ENCODE measurements around the gene ALG11.
"Not testable (repeated sequence)": the region's sequence is repeated elsewhere in the genome, so short reads cannot be mapped to it uniquely, and the experiment has no call there.

Gene ALG11, protein sequence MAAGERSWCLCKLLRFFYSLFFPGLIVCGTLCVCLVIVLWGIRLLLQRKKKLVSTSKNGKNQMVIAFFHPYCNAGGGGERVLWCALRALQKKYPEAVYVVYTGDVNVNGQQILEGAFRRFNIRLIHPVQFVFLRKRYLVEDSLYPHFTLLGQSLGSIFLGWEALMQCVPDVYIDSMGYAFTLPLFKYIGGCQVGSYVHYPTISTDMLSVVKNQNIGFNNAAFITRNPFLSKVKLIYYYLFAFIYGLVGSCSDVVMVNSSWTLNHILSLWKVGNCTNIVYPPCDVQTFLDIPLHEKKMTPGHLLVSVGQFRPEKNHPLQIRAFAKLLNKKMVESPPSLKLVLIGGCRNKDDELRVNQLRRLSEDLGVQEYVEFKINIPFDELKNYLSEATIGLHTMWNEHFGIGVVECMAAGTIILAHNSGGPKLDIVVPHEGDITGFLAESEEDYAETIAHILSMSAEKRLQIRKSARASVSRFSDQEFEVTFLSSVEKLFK

DNA sequence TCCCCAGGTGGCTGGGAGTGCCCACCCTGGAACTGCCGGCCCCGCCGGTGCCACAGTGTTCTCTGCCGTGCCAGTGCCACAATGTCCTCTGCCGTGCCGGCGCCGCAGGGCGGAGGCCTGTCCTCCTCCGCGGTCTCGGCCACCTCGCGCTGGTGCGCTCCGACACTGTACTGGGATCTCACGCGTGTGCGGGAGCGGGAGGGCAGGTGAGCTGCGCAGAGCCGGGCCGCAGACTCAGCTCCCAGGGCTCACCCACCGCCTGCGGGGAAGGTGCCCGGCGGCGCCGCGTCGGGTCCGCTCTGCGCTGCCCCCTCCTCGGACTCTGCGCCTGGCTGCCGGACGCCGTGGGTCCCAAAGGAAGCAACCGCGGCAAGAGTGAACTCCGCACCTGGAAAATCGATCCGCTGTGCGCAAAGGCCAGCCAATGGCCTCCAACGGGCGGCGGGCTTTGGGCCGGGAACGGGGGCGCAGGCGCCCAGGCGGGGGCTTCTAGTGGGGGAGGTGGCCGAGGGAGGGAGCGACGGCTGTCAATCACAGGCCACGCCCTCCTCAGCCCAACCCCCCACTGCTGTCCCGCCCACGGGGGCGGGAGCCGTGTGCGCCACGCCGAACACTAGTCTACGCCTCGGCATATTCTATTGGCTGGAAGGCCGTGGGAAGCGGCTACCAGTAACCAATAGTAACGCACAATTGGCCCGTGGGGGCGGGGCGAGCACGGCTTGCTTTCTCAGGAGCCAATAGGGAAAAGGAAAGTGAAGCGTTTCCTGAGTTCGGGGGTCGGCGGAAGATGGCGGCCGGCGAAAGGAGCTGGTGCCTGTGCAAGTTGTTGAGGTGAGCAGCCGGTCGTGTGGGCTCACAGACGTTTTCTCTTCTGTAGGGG lies at the start of gene ALG11:
ALG11 (plus strand) TSS at position 767 of the 880 bp plus-strand sequence; CDS start at position 788, 21 bp downstream.
- DNase-seq (ENCODE audit: low read depth) = peak; percentile 96

DNA sequence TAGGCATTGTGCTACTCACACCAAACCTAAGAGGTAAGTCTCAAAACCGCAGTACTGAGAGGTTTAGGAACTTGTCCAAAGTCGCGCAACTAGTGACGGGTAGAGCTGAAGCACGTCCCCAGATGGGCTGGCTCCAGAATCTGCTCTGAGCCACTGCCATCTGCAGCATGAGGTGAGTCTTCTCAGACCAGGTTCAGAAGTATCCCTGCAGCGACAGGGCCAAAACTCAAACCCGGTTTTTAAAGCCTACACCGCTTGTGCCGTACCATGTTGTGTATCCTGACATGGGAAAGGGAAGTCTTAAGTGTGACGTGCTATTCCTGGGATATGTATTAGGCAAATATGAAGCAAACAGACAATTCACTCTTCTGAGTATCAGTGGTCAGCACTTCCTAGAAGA lies 46.0 kb upstream of the ALG11 start:
- no peak for DNase-seq (ENCODE audit: low read depth)

DNA sequence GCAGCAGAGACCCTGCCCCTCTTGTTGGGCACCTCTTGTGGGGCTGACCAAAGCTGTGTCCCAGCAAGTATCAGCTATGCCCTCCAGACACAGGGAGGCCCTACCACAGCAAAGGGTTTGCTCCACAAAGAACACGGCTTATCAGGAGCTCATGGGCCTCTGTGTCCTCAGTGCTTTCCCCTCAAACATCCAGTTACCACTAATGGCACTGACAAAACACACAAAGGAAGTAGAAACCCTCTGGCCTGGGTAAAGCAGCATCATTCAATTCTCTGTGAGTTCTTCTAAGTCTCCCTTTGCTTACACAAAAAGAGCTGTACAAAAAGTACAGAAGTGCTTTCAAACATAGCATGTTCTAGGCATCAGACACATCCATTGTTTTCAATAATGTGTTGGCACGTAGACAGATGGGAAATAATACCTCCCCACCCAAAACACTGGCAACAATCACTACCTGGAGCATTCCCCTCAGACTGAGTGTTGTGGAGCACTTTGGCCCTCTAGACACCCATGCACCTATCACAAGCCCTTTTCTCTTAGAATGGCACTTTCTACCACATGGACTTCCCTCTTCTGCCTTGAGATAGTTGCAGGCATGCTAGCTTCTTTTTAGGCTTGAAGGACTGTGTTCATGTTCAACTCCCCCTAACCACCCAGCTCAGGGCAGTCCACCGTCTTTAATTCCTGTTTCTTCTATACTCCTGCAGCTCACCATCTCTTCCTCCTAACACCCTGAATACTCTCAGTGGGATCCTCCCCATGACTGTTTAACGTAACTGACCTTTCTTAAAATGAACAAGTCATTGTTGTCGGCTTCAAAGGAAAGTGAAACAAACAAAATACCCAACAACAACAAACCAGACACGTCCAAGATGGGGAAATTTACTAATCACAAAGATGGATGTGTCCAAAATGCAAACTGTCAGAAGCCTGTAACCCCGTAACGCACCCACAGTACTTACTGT lies 44.4 kb upstream of the ALG11 start:
- DNase-seq (ENCODE audit: low read depth) = no peak

DNA sequence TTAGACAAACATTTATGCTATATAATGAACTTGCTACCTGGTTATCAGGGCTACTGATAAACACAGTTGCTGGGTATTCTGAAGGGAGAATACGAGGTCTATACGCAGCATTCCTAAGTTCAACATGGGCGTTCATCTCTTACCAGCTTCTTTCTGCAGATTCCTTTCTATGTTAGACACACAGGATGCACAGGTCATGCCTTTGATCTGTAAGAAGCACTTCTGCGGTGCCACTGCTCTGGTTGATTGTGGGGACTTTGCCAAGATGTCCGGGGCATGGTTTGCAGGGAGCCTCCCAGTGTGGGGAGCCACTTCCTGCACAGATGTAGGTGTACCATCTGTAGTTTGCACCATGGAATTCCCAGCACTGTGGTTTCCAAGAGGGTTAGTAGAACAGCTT lies 41.8 kb upstream of the ALG11 start:
- no peak for DNase-seq (ENCODE audit: low read depth)

DNA sequence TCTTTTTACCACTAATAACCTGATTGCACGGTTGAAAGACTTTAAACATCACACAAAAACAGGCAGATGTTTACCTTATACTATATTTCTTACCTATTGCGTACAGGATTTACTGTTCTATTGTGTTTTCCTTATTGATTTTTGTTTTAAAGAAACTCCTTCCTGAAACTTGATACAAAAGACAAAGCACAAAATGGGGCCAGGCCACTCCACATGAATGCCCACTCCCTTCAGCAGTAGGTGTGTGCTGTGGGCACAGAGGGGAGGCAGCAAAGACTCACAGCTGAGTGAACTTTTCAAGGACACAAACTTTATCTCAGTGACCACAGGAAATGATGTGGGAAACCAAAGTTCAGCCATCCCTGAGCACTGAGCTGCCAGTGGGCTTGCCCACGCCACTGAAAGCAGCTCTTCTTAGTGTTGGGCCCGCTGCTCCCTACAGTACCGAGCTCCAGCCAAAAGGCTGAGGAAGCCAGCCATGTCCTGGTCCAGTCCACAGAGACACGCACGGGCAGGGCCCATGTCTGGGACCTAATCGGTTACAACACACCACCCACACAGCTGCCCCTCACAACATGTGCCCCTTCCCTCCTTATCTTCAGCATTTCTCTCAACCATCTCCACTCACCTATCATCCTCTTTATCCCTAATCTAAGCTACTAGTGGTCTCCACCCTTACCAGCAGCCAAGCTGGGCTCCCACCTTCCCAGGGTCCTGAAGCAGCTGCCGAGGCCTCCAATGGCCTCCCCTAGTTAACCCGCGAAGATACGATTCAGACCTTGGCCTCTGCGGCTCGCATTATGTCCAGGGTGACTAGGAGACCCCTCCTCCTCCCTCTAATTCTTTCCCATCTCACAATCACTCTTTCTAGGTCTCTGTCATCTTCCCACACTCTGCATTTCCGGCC lies 40.4 kb upstream of the ALG11 start:
- DNase-seq (ENCODE audit: low read depth) = no peak

DNA sequence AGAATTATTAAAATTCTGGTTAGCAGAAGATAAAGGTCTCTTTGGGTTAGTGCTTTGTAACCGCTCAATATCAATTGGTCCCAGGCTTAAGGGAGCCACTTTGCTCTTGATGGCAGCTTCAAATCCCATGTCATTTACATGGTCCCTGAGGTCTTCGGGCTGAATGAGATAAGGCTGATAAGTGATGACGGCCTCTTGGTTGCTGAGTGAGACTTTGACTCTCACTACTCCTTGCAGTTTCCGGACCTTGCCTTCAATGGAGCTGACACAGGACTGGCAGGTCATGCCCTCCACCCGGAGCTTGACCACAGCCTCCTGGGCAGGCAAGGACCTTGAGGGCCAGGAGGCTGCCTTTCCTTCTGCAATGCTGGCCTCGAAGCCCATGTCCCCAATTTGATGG lies 37.7 kb upstream of the ALG11 start:
- no peak for DNase-seq (ENCODE audit: low read depth)

DNA sequence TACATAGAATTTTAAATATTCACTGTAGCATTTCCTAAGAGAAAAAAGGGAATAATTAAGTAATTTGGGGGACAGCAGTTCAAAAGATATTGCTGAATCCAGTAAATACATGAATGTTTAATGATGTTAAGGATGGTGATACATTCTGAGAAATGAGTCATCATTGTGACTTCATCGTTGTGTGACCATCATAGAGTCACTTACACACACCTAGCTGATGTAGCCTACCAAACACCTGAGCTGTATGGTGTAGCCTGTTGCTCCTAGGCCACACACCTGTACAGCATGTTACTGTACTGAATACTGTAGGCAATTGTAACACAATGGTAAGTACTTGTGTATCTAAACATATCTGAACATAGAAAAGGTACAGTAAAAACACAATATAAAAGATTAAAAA lies 35.8 kb upstream of the ALG11 start:
- no peak for DNase-seq (ENCODE audit: low read depth)

DNA sequence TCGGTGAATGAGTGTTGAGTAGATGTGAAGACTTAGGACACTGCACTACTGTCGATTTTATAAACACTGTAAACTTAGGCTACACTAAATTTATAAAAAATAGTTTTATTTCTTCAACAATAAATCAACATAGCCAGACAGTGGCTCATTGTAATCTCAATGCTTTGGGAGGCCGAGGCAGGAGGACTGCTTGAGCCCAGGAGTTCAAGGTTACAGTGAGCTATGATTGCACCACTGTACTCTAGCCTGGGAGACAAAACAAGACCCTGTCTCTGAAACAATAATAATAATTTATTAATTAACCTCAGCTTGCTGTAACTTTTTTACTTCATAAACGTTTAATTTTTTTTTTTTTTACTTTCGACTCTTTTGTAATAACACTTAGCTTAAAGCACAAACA lies 35.3 kb upstream of the ALG11 start:
- no peak for DNase-seq (ENCODE audit: low read depth)

DNA sequence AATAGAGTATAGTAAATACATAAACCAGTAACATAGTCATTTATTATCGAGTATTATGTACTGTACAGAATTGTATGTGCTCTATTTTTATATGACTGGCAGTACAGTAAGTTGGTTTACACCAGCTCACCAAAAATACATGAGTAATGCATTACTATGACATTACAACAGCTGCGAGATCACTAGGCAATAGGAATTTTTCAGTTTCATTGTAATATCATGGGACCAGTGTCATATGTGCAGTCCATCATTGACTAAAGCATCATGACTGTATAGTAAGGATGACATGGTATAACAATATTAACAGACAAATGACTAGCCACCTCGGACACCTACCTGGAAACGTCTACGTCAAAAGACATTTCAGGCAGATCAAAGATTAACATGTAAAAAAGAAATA lies 34.6 kb upstream of the ALG11 start:
- DNase-seq (ENCODE audit: low read depth) = no peak

DNA sequence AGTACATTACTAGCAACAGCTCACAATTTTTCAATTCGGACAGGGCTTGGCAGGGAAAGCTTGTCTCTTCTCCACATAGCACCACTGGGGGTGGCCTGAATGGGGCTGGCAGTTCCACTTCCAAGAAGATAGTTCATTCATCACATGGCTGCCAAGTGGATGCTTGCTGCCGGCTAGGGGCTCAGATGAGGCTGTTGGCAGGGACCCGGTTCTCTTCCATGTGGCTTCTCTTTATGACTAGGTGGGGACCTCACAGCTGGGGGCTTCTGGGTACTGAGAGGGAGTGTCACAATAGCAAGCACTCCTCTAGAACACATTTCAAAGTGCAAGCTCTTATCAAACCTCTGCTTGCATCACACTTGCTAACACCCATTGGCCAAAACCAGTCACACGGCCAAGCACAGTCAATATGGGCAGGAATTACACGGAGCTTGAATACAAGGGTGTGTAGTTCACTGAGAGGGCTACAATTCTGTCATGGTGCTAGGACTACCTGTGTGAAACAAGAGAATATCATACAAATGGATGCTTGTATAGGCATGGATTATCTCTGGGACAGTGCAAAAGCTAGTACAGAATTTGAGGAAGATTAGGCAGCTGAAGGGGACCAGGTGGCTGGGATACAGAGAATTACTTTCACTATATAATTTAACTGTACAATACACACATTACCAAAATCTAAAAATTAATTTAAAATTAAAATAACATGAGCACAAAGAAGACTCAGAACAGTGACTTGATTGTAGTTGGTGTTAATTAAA lies 33.2 kb upstream of the ALG11 start:
- DNase-seq (ENCODE audit: low read depth) = no peak

DNA sequence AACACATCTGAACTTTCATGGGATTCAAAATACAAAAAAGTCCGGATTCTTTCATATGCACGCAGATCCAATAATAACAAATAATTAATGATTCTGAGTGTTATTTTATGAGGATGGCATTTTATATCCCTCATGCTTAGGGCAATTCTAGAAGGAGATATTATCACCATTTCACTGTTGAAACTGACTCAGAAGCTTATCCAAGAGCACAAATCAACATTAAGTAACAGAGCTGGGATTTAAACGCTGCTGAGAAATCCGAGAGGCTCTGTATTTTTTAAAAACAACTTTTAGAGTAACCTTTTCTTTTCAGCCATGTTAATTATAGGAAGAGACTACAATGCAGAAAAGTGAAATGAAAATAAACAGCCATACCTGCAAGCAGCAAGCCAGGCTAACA lies 31.3 kb upstream of the ALG11 start:
- DNase-seq (ENCODE audit: low read depth) = no peak

DNA sequence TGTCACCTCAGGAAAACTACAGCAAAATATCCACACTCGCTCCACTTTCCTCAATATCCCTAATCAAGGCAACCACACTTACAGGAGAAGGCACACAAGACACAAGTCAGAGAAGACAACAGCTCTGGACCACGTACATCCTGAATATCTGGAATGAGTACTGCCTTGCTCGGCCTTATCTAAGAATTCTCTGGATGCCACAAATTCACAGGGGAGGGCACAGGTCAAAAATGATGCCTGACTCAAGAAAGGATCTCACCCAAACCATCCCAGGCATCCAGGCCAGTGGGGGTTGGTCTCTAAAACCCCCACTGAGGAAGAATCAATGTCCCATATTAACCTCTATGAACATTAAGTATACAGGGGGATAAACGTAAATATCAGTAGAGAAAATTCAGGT lies 30.8 kb upstream of the ALG11 start:
- DNase-seq (ENCODE audit: low read depth) = no peak

DNA sequence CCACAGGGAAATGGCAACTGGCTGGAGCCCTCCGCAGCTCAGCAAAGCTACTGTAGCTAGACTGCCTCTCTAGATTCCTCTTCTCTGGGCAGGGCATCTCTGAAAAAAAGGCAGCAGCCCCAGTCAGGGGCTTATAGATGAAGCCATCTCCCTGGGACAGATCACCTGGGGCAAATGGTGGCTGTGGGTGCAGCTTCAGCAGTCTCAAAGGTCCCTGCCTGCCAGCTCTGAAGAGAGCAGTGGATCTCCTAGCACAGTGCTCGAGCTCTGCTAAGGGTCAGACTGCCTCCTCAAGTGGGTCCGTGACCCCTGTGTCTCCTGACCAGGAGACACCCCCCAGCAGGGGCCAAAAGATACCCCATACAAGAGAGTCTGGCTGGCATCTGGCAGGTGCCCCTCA lies 28.9 kb upstream of the ALG11 start:
- DNase-seq (ENCODE audit: low read depth) = not testable (repeated sequence)

DNA sequence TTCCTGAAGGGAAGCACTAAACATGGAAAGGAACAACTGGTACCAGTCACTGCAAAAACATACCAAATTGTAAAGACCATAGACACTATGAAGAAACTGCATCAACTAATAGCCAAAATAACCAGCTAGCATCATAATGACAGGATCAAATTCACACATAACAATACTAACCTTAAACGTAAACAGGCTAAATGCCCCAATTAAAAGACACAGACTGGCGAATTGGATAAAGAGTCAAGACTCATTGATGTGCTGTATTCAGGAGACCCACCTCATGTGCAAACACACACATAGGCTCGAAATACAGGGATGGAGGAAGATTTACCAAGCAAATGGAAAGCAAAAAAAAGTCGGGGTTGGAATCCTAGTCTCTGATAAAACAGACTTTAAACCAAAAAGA lies 27.3 kb upstream of the ALG11 start:
- not testable (repeated sequence) for DNase-seq (ENCODE audit: low read depth)

DNA sequence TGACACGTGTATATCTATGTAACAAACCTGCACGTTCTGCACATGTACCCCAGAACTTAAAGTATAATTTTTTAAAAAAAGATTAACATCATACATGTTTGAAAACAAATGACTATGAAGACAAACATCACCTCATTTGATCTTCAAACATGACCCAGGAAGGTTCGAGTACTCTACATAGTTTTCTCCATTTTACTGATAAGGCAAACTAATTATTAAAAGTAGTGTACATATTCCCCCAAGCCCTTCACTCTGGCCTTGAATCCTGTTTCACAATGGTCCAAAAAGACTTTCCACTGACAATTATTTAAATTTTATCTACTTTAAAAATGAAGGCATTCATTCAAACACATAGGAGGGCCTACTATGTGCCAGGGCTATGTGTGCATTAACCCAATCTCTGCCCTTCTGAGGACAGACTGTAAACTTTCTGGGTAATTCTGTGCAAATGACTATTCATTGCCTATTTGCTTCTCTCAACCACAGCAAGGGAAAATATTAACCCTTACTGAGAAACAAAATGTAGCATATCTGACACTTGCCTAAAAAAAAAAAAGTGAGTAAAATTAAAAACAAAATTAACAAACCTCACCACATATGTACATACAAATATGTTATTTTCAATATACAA lies 23.1 kb upstream of the ALG11 start:
- no peak for DNase-seq (ENCODE audit: low read depth)

DNA sequence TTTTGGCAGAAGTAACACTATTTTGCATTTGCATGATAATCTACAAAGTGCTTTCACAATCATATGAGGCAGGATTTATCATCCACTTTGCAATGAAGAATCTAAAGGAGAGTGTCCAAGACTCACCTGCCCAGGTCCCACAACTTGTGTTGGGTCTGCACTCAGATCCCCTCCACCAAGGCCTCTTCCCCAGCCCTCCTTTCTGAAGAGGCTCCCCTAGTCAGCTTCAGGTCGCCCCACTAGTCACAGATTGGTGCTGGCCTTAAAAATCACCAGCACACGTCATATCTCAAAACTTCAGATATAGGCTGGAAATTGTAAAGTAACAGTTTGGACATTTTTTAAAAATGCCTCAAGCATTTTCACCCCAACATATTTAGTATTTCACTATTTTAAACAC lies 18.5 kb upstream of the ALG11 start:
- DNase-seq (ENCODE audit: low read depth) = no peak

DNA sequence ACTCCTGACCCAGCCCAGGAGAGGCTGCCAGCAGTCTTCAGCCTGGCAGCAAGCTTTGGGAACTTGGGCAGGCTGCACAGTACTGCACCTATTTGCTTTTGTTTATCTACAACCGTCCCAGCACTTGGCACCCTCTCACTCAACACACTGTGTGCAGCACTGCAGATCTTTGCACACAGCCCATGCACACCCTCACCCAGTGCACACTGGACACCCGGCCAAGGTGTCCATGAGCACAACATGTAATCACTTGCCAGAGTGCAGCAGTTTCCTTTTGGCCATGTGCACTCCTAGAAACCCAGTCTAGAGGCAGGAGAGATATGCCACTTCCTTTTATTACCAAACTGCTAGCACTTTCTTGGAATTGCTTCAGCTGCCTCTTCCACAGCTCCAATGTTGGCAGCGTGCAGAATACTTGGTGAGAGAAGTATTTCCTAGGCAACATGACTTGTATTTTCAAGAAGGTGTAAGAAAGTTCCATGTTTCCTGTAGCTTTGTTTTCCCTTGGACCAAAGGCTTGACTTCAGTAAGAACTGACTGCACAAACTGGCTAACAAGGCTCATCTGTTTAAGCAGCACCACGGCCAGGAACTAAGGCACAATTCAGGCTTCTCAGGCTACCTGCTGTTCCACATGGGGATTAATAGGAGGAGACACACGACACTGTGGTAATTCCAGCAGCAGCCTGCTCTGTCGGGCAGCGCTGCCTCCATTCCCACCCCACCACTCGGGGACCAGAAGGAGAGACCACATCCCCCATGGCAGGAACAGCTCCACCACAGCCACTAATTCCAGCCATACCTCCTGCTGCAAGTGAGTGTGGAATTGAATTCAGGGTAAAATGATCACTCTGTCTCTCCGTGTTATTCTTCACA lies 16.3 kb upstream of the ALG11 start:
- no peak for DNase-seq (ENCODE audit: low read depth)

DNA sequence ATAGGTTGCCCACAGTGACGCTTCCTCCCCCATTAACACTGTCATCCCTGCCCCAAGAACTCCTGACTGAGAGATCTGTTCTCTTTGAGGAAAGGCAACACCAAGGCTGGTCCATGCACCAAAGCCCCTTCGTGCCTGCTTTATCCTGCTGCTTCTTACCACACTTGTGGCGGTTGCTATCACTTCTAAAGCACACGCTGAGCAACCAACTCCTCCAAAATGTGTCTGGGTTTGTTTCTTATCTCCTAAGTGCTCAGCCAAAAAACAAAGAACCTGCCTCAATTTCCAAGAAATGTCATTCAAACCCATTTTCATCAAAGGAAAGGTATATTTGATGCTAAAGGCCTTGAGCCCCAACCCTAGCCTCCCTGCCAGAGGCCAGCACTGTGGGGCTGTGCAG lies 15.6 kb upstream of the ALG11 start:
- no peak for DNase-seq (ENCODE audit: low read depth)

DNA sequence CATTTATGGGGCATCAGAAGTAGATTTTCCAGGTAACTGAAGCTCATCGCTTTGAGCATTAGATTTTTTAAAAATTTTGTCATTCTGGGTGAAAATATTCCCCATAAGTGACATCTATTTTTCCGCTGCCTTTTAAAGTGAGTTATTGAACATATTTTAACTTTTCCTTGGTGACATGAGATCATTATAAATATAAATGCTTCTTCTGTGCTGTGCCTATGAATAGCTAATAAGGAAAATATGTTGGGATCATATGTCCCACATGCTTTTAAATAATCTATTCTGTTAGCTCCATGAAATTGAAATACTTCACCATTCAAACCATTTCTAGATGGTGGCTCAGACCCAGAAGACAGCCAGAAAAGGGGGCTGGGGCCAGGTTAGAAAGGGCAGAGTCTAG lies 15.0 kb upstream of the ALG11 start:
- no peak for DNase-seq (ENCODE audit: low read depth)
